ENCODE data around the gene C10orf95. TPM values are rescaled to one million over a fixed set of nuclear protein-coding genes. Genes with fewer than 3 reads are reported as not detected.
A peak's percentile ranks its signal among the peaks of the same experiment; 100 is the strongest.

C10orf95 gene
- total and polyA plus RNA-seq, 2 of the 13 experiments (the other 11 are each of a cell fraction or from before 2014, with no cell fraction given), result 0.05 to 0.07 TPM

DNA sequence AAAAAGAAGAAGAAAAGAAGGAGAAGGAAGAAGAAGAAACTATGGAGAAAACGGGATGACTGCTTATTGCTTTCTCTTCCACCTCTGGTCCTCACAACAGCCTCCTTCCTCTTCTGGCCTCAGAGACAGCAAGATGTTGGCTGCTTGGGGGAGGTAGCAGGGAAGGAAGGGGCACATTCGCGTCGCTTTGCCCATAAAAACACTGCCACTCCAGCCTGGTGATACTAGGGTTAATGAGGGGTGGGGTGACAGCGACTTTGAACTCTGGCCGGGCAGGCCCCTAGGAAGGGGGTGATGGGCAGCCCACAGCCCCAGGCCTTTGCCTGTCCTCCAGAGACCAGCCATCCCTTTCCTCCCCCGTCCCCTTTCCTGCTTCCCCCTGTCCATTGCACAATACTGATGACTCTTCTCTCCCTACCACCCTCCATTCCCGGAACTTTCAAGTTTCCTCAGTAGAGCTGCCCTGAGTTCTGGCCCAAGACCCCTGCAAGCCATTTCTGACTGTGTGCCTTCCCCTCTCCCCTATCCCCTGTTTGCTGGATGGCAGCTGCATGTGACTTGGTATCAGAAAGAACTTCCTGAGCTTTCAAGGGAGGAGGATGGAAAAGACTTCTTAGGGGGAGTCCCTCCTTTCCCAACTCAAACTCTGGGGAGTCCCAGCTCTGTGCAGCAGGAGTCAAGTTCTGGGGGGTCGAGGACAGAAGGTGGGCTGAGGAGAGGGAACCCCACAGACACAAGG, 16.8 kb downstream of the C10orf95 start (continued):
- TF ChIP-seq HOXA9 (CRISPR knock-in tag; IDR thresholded peaks at IDR 0.05; ENCODE audit: borderline replicate concordance) (no peak), FLYWCH1 (CRISPR knock-in tag; IDR thresholded peaks at IDR 0.05) (no peak), HMG20A (CRISPR knock-in tag; IDR thresholded peaks at IDR 0.05; ENCODE audit: borderline replicate concordance) (no peak), FOXK1 (CRISPR knock-in tag; IDR thresholded peaks at IDR 0.05; ENCODE audit: borderline replicate concordance, low read depth) (no peak), ZEB1 (IDR thresholded peaks at IDR 0.05; ENCODE audit: insufficient replicate concordance, low read depth) (peak; percentile 9)
- TF ChIP-seq, protein P1, sequence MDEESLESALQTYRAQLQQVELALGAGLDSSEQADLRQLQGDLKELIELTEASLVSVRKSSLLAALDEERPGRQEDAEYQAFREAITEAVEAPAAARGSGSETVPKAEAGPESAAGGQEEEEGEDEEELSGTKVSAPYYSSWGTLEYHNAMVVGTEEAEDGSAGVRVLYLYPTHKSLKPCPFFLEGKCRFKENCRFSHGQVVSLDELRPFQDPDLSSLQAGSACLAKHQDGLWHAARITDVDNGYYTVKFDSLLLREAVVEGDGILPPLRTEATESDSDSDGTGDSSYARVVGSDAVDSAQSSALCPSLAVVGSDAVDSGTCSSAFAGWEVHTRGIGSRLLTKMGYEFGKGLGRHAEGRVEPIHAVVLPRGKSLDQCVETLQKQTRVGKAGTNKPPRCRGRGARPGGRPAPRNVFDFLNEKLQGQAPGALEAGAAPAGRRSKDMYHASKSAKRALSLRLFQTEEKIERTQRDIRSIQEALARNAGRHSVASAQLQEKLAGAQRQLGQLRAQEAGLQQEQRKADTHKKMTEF (CRISPR knock-in tag; IDR thresholded peaks at IDR 0.05), result peak; percentile 27; the same call in 1 of the 2 replicates
- TF ChIP-seq, protein P2, sequence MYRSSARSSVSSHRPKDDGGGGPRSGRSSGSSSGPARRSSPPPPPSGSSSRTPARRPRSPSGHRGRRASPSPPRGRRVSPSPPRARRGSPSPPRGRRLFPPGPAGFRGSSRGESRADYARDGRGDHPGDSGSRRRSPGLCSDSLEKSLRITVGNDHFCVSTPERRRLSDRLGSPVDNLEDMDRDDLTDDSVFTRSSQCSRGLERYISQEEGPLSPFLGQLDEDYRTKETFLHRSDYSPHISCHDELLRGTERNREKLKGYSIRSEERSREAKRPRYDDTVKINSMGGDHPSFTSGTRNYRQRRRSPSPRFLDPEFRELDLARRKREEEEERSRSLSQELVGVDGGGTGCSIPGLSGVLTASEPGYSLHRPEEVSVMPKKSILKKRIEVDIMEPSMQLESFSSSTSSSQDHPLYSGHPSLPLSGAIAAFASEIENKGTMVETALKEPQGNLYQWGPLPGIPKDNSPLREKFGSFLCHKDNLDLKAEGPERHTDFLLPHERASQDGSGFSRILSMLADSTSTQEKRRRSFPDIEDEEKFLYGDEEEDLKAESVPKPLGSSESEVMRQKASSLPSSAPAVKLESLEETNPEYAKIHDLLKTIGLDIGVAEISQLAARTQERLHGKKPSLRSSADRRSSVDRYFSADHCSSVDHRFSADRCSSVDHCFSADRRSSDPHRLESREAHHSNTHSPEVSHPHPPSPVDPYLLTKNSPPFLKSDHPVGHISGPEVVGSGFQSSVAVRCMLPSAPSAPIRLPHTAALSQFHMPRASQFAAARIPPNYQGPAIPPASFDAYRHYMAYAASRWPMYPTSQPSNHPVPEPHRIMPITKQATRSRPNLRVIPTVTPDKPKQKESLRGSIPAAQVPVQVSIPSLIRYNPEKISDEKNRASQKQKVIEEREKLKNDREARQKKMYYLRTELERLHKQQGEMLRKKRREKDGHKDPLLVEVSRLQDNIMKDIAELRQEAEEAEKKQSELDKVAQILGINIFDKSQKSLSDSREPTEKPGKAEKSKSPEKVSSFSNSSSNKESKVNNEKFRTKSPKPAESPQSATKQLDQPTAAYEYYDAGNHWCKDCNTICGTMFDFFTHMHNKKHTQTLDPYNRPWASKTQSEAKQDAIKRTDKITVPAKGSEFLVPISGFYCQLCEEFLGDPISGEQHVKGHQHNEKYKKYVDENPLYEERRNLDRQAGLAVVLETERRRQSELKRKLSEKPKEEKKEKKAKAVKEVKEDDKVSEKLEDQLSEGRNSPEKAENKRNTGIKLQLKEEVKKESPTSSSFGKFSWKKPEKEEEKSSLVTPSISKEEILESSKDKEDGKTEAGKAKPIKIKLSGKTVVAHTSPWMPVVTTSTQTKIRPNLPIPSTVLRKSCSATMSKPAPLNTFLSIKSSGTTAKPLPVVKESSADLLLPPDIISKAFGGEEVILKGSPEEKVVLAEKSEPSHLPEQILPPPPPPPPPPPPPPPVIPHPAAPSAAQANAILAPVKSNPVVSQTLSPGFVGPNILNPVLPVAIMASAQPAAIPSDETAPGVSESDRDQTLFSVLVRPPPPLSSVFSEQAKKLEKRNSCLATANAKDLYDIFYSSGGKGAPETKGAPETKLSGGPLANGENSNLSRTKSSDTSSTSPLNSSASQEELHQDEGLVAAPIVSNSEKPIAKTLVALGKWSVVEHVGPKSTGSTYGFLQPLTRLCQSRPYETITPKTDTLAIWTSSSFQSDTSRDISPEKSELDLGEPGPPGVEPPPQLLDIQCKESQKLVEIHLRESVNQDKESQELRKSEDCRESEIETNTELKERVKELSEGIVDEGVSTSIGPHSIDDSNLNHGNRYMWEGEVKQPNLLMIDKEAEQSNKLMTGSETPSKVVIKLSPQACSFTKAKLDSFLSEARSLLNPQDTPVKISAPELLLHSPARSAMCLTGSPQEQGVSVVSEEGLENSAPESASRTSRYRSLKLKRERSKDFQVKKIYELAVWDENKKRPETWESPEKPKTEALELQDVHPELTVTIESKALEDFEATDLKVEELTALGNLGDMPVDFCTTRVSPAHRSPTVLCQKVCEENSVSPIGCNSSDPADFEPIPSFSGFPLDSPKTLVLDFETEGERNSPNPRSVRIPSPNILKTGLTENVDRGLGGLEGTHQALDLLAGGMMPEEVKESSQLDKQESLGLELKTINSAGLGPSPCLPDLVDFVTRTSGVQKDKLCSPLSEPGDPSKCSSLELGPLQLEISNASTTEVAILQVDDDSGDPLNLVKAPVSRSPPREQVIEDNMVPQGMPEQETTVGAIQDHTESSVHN (CRISPR knock-in tag; IDR thresholded peaks at IDR 0.05), result no peak
- TF ChIP-seq, protein P3, sequence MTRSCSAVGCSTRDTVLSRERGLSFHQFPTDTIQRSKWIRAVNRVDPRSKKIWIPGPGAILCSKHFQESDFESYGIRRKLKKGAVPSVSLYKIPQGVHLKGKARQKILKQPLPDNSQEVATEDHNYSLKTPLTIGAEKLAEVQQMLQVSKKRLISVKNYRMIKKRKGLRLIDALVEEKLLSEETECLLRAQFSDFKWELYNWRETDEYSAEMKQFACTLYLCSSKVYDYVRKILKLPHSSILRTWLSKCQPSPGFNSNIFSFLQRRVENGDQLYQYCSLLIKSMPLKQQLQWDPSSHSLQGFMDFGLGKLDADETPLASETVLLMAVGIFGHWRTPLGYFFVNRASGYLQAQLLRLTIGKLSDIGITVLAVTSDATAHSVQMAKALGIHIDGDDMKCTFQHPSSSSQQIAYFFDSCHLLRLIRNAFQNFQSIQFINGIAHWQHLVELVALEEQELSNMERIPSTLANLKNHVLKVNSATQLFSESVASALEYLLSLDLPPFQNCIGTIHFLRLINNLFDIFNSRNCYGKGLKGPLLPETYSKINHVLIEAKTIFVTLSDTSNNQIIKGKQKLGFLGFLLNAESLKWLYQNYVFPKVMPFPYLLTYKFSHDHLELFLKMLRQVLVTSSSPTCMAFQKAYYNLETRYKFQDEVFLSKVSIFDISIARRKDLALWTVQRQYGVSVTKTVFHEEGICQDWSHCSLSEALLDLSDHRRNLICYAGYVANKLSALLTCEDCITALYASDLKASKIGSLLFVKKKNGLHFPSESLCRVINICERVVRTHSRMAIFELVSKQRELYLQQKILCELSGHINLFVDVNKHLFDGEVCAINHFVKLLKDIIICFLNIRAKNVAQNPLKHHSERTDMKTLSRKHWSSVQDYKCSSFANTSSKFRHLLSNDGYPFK (CRISPR knock-in tag; IDR thresholded peaks at IDR 0.05; ENCODE audit: borderline replicate concordance), result no peak; the same call in 1 of the 2 replicates
